Skin of body (tissue), 2 donors: ENCODE data around the gene ATF3. TPM values are rescaled to one million over a fixed set of nuclear protein-coding genes. Genes with fewer than 3 reads are reported as not detected.

Experiments used
- DNase-seq: peaks from one replicate; lab custom pipeline; 2025; lab: John Stamatoyannopoulos, UW
- total RNA-seq: library from RNA; depleted of rRNA; stranded (reverse); fragments of >200 nt; gene quantifications from one replicate; pipeline ENCODE4 v1.2.3, GENCODE V29; 2014

The ATF3 gene
- total RNA-seq, 1 donor from 2014 or later = 32.7 TPM

DNA sequence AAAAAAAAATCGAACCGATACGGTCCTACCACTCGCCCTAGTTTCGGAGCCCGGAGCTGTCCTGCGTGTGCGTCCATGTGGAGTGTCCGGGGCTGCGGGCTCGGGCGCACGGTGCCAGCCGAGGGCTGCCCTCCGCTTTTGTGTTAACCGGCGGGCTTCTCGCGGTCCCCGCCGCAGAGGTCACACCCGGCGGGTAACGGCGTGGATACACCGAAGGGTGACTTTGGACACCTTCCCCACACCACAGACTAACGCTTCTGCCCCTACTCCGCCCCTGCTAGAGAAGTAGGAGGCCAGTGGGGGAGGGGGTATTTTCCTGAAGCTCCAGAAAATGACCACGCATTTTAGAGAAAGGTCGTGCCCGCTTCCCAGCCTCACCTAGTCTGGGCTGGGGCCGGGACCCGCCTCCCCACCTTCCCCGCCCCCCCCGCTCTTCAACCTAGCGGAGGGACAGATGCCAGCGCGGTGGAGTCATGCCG lies 609 bp upstream of the ATF3 start:
- DNase-seq = no peak

DNA sequence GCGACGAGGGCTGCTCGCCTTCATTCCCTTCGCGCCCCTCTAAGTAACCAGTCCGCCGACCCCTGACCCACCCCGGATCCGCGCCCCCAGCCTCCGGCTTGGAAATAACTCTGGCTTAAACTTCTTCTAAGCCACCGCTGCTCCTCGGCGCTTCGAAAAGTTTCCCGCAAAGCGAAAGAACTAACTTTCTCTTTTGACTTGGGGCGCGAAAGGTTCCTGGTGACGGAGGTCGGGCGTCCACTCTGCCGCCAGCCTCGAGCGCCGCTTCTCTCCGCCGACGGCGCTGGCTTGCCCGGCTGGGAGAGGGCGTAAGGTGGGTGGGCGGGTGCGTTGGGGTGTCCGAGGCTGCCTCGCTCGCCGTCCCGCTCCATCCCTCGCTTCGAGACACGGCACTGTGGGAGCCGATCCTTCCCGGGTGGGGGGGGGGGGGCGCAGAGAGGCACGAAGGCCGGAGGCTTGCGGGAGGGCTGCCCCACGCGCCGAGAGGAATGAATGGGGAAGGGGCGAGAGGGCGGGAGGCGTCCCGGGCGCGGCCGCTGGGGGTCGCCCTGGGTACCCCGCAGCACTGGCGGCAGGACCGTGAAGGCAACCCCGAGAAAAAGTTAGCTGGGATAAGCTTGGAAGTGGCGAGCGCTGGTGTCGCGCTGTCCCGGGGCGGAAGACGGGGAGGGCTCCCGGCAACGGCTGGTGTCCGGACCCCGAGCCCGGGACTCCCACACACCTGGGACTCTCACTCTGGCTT lies 569 bp downstream of the ATF3 start:
- peak; percentile 50 for DNase-seq

DNA sequence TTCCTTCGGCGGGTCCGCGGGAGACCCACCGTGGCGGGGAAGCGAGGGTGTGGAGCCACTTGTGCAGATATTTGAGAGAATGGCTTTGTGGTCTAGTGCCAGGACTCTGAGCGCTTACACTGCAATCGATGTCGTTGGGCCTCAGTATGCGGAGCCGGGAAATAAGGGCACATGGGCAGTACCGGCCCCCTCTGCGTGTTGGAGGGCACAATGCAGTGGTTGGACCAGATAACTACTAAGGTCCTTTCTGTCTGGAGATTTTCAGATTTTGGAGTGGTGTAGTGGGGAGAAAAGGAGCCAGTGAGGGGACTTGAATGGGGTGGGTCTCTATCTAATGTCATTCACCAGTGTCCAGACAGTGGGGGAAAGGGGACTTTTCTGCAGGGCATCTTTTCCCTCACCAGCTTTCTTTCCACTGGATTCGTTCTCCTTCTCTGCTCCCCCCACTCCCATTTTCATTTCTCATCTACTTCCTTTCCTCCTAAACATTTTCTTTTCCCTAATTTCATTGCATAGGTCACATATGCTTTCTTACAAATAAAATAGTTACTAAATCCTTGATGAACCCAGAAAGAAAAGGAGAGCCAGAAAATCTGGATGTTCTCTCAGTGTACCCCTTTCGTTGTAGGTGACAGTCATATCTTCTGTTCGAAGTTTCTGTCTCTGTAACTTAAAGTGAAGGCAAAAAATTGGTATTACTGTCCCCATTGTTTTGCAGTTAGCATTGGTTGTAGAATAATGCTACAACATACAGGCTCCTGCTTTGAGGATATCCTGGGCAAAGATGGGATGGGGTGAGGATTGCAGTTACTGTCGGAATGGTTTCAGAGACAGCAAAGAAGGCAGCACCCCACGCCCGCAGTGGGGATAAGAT lies 1.4 kb downstream of the ATF3 start:
- no peak for DNase-seq

DNA sequence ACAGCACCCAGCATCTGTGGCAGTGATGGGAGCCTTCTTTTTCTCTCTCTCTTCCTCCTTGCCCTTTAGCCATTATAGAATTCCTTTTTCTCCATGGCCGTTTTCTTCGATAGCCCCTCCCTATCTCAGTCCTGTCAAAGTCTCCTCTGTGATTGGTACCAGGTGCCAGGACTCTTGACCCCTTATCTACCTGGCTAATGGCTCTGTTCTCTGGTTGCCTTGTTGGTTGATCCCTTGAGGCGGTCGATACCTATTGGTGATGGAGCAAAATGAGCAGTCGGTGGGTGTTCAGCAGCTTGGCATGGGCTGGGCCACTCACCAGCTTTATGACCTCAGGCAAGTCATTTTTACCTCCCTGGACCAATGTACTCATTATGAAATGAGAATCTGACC lies 2.0 kb downstream of the ATF3 start:
- no peak for DNase-seq

DNA sequence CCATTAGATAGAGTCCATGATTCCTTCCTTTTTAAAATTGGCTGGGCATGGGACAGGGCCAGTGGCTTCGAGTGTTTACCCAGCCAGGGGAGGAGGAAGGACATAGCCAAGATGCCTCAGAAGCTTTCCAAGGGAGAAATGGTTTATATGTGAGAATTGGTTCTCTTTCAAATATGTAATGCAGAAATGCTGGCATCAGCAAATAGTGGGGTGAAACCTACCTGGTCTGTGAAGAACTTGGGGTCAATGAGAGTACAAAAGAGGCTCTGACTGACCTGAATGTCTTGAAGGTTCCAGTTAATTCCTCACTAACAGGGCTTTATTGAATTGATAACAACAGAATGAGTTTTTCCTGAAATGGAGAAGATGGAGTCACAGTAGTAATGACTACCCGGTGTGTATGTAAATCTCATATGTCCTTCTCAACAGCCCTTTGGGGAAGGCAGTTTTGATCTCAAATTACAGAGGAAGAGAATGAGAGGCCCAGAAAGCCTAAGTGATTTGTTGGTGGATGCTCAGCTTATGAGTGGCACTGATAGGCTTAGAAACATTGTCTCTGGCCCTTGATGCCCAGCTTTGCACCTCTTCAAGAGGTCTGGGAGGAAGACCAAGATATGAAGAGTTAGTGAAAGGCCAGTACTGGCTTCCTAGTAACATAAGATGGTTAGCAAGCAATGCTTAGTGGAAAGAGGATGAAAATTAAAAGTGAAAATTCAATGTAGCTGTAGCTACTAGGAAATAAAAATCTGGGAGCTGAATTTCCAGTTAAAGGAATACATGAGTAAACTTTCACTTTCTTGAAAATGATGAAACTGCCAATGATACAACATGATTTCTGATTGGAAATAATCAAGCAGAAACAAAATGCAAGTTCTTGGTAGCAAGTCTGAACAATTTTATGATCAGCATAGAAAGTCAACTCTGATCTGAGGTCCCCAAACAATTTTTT lies 2.7 kb downstream of the ATF3 start:
- DNase-seq = no peak

DNA sequence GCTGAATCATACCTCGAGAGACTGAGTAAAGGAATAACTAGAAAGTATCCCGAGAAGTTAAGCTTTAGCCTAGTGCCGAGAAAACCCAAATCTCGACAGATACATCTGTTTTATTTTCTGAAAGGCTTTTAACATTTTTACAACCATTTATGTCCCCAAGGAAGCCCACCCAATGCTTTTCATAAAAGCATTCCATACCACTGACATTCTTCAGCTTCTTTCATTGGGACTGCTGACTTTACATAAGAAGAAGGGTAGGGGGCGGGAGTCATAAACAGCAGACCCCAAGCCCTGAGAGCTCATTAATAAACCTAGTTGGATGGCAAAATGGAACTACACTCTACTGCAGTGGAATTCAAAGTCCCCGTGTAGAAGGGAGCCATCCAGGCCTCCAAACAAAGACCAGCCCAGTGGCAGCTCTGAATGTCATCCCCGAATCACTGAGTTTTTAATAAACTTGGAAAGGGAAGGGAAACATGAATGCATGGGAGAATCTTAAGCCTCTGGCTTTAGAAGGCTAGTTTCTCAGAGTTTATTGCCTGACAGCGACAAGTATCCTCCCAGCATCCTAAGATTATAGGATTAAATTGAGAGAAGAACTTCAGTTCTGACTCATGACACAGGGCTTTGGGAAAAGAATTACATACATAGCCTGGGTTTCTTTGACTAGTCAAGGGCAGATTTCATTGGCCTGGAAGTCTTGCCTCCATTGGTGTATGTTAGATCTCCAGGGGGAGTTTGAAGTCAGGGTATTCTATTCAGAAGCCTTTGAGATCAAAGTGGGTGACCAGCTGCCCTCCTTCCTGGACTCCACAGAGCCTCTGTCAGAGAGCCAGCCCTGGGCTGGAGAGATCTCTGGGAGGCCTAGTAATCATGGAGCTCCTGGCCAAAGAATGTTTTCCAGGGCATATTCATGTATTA lies 3.7 kb downstream of the ATF3 start:
- DNase-seq = no peak

DNA sequence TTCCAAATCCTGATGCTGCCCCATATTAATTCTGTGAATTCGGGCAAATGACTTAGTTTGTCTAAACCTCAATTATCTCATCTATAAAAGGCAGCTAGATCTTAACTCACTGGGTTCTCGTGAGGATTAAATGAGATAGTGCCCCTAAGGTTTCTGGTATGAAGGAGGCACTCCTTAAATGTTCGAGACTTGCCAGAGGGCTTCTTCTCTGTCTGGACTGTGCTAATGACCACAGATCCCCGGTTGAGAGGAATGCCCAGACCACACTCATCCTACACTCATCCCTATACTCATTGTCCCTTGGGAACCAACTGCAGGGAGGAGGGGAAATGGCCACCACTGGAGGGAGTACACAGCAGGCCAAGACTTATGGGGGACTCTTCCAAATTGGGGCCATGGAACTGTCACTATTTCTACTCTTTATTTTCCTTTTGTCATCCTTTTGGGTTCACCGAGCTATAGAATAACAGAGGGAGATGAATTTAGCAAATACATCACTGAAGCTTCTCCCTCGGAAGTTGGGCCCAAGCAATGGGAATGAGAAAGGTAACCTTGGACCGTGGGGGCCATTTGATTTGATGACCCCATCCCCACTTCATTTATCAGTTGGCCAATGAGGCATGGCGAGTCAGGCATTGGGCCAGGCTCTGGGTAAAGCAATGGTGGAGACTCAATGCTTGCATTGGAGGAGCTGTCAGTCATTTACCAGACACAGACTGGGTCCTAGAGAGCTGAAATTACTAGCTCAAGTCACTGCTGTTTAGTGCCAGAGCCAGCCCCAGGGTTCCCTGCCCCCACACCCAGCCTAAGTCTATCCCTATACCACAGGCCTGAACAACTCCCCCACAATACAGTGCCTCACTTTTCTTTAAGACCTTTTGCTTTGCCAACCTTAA lies 5.1 kb downstream of the ATF3 start:
- DNase-seq = no peak

DNA sequence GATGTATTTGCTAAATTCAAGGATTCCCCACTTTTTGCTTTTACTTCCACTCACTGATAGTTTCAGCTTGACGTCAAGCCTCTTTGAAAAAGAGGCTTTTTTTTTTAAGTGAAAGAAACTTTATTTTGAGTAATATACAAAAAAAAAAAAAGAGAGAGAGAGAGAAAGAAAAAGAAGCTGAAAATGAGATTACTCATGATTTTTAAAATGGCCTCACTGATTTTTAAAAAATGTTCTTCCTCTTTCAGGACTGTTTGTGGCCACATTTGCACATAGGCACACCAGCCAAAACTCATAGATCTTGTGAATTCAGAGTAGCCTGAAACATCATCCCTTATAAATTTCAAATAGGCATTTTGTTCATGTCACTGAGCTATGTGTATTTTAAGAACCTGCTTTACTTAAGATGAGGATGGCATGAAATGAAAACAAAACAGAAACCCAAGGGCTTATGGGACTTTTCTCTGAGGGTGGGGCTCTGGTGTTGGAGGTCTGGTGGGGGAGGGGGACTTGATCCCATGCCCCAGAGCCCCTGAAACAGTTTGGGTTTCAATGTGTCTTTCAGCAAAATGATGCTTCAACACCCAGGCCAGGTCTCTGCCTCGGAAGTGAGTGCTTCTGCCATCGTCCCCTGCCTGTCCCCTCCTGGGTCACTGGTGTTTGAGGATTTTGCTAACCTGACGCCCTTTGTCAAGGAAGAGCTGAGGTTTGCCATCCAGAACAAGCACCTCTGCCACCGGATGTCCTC lies 6.1 kb downstream of the ATF3 start:
- no peak for DNase-seq

DNA sequence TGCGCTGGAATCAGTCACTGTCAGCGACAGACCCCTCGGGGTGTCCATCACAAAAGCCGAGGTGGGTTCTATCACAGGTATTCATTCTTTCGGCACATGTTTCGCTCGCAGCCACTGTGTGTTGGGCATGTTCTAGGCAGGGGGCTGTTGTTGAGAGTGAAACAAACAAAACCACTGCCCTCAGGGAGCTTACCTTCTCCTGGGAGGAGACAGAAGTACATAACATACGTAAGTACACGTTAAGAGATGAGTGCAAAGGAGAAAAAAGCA lies 6.6 kb downstream of the ATF3 start:
- no peak for DNase-seq

DNA sequence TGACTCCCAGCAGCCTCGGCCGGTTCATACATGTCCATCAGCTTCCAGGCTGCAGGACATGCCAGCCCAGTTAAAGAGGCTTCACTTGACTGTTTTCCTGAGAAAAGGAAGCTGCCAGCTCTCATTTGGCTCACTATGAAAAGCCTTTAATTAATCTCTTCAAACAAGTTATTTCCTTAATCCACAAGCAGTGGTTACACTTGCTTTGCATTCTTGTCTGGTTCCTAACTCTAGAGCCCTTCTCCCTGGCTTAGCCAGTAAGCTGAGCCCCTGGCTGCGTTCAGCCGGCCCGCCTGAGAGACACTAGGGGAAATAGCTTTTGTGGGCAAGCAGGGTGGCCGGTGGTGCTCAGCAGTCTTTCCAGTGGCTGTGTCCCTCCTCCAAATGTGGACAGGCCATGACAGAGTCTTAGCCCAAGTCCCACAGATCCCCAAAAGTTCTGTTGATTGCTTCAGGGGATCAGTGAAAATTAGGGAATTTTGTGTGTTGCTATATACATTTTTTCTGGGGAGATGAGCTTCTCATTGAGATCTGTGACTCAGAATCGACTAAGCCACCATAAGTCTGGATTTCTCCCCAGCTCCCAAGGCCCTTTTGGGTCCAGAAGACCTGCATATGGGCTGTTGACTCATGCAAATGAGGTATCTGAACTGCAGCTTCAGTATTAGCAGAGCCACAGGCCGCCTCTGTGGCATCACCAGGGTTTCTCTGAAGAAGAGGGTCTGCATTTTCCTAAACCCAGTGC lies 10.1 kb downstream of the ATF3 start:
- DNase-seq = no peak

DNA sequence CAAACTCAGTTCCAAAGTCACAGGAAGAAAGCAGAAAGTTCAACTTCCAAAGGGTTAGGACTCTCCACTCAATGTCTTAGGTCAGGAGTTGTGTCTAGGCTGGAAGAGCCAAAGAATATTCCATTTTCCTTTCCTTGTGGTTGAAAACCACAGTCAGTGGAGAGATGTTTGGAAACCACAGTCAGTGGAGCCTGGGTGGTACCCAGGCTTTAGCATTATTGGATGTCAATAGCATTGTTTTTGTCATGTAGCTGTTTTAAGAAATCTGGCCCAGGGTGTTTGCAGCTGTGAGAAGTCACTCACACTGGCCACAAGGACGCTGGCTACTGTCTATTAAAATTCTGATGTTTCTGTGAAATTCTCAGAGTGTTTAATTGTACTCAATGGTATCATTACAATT lies 11.7 kb downstream of the ATF3 start:
- no peak for DNase-seq

DNA sequence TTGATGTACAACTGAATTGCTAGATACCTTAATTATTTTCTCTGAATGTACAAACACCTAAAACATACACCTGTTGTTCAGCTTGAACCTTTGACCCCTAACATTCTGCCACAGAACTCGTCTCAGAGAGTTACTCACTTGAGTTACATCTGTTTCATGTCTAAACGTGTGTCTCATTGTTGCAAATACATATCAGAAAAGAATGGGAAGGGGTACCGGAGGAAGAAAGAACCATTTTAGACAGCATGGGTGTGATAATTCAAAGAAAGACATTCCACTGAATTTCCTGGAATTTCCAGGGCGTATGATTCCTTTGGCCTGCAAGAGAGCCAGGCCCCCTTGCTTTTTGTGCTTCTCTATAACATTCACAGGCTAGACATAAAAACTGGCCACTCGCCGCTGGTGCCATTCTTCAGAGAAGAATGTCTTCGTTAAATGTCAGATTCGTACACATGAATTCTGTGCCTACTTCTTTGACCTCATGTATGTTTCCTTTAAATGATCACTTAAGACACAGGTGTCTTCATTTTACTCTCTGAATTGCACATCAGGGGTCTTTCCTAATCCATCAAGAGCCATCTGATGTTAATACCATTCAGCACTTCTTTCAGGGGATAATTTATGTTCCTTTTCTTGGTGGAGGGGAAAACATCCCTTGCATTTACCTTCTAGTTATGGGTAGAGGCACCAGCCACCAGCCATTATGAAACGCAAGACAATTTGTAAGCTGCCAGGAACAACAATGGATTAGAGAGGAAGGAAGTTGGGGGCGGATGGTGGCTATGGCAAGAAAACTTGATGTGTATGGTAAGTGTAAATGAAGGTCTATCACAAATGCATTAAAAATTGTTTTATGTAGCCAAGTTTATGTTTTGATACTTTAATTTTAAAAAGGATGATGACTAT lies 12.7 kb downstream of the ATF3 start:
- no peak for DNase-seq

DNA sequence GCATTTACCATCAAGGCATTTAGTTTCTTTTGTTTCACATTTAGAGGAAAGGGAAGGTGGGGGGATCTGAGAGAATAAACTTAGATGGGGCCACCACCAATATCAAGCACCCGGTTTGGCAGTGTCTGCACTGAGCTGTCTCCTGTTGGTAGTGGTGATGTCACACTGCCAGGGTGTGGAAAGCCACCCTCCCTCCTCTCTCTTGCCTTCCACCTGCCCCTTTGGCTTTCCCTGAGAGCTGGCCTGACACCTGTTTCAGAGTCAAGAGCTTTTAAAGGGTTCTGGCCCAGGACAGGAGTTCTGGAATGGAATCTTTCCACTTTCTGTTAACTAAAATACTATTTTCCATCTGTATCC lies 13.4 kb downstream of the ATF3 start:
- no peak for DNase-seq

DNA sequence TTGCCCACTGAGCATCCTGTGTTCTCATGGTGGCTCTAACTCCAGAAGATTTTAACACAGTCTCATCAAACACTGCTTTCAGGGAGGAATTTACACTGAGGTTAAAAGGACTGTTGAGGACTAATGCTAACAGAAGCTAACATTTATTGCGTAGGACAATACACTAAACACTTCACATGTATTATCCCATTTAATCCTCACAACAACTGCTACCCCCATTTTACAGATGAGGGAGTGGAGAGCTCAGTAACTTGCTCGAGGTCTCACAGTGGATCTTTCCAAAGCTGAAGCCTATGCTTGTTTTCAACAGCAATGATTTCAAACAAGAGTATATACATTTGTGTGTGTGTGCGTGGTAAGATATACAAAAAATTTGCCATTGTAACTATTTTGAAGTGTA lies 13.9 kb downstream of the ATF3 start:
- DNase-seq = no peak

DNA sequence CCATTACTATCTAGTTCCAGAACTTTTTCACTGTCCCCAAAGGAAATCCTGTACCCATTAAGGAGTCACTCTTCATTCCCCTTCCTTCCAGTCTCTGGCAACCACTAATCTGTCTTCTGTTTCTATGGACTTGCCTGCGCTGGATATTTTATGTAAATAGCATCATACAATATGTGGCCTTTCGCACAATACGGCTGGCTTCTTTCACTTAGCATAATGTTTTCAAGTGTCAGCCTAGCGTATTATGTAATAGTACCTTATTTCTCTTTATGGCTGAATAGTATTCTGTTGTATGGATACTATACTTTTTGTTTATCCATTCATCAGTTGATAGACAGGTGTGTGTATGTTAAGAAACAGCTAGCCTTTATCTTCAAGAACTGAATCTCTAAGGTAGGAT lies 14.3 kb downstream of the ATF3 start:
- no peak for DNase-seq

DNA sequence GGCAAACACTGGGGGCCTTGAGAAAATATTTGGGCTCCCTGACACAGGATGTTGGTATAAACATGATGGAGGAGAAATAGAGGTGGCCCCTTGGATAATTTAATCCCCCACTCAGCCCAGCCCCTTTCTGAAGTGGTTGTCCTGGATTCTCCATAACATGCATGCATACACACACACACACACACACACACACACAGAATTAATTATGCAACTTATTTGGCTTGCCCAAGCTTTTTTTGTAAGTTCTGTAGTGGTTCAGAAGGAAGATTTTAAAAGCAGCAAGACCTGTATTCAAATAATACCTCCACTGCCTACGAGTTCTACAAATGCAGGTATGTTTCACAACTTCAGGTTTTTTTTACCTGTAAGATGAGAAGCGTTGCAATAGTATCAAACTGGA lies 15.0 kb downstream of the ATF3 start:
- DNase-seq = no peak

DNA sequence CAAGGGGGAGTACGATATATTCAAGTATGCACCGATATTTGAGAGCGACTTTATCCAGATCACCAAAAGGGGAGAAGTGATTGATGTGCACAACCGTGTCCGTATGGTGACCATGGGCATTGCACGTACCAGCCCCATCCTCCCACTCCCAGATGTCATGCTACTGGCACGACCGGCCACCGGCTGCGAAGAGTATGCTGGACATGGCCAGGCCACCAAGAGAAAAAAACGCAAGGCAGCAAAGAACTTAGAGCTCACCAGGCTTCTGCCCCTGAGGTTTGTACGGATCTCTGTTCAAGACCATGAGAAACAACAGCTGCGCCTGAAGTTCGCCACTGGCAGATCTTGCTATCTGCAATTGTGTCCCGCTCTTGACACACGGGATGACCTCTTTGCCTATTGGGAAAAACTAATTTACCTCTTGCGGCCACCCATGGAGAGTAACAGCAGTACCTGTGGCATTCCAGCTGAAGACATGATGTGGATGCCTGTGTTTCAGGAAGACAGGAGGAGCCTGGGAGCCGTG lies 16.5 kb downstream of the ATF3 start:
- no peak for DNase-seq
